Stimulated activated CD8-positive, alpha-beta memory T cell treated with anti-CD3 and anti-CD28 coated beads, Interleukin-7, amount 100 ng/mL, for 1 hour (primary cell): ENCODE results near the gene BTN3A1.
A peak's percentile ranks its signal among the peaks of the same experiment; 100 is the strongest.
"Not testable (repeated sequence)": the region's sequence is repeated elsewhere in the genome, so short reads cannot be mapped to it uniquely, and the experiment has no call there.

Experiments
- DNase-seq, 2 donors: peaks; one replicate each; pipeline ENCODE4 v3.0.0-alpha.2; 2020; ENCODE audit warnings: low read depth in 2 of 2

BTN3A1 gene

DNA sequence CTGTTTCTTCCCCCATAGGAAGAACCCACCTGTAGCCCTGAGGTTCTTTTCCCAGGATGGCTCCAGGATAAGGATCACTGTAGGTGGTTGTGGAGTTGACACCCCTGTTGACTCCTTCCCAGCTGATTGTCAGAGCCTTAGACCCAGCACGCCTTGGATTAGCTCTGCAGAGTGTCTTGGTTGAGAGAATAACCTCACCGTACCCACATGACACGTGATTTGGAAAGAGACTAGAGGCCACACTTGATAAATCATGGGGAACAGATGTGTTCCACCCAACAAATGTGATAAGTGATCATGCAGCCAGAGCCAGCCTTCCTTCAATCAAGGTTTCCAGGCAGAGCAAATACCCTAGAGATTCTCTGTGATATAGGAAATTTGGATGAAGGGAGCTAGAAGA, 12.2 kb downstream of the BTN3A1 start:
- DNase-seq: no peak

DNA sequence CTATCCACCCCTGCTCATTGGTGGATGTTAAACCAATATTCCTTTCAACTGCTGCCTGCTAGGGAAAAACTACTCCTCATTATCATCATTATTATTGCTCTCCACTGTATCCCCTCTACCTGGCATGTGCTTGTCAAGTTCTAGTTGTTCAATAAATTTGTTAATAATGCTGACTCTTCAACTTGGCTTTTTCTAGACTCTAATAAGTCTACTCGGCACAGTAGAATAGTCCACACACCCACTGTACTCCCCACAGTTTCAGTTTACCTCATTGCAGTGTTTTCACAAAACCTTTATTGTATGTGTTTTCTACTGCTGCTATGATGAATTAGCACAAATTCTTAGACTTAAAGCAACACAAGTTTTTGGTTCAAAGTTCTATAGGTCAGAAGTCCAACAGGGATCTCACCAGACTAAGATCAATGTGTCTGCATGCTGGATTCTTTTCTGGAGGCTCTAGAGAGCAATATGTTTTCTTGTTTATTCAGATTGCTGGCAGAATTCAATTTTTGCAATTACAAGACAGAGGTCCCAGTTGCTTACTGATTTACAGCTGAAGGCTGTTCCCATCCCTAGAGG, 13.1 kb downstream of the BTN3A1 start:
- no peak for DNase-seq

DNA sequence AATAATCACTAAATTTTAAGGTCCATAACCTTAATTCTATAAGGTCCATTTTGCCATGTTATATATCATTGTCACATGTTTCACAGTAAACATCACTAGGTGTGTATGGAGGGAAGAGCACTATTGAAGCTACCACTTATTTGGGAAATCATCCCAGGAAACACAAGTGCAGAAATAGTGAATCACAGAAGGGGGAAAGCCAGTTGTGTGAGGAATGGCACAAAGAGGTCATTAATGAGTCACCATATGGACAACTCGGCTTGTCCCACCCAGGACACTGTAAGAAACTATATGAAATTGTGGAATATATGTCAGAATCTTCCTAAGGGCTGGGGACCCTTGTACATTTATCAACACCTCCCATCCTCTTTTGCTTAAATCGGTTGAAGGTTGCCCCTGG, 13.7 kb downstream of the BTN3A1 start:
- no peak for DNase-seq

DNA sequence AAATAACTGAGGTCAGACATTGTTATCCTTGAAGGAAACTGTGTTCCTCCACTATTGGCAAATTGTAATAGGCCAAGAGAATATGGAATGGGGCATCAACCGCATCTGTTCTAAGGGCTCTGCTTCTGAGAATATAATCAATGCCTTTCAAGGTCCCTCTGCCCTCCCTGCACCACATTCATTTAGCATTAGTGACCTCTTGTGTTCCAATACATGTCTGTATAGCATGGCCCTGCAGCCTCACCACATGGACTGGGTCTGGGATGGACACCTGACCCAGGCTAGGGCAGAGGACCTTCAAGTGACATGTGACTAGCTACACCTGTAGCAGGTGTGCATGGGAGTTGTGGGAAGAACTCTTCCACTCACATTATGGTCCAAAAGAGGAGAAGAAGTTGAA, 14.2 kb downstream of the BTN3A1 start:
- DNase-seq: no peak

DNA sequence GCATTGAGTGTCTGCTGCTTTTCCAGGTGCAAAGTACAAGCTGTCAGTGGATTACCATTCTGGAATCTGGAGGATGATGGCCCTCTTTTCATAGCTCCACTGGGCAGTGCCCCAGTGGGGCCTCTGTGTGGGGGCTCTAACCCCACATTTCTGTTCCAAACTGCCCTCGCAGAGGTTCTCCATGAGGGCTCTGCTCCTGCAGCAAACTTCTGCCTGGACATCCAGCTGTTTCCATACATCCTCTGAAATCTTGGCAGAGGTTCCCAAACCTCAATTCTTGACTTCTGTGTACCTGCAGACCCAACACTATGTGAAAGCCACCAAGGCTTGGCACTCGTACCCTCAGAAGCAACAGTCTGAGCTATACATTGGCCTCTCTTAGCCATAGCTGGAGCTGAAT, 16.0 kb downstream of the BTN3A1 start:
- not testable (repeated sequence) for DNase-seq

DNA sequence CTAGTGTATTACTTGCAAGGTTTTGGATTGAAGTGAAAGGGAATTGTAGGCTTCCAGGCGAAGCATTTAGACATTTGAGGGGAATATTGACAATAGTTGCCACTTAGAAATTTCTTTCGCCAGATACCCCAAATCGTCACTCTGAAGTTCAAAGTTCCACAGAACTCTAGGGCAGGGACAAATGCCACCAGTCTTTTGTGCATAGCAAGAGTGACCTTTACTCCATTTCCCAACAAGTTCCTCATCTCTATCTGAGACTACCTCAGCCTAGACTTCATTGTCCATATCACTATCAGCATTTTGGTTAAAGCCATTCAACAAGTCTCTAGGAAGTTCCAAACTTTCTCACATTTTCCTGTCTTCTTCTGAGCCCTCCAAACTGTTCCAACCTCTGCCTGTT, 16.7 kb downstream of the BTN3A1 start:
- DNase-seq: not testable (repeated sequence)

DNA sequence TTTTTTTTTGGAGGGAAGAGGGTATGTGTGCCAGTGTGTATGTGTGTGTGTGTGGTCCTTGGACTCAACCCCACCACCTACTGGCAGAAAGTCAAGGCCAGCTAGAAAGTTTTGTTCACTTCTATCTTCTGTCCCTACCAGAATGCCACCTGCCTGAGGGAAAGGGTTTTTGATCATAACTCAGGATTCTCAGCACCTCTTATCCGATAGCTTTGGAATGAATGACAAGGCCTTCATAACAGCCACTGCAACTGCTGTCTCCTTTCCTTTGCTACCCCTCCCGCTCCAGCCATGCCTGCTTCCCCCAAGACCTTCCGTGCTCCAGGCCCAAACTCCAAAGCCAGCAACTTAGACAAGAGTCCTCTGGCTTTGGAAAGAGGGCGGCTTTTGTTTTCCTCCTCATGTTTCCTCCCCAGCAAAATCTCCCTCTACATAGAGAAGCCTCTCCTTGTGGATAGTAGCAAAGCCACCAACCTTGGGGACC, 18.7 kb downstream of the BTN3A1 start:
- no peak for DNase-seq

DNA sequence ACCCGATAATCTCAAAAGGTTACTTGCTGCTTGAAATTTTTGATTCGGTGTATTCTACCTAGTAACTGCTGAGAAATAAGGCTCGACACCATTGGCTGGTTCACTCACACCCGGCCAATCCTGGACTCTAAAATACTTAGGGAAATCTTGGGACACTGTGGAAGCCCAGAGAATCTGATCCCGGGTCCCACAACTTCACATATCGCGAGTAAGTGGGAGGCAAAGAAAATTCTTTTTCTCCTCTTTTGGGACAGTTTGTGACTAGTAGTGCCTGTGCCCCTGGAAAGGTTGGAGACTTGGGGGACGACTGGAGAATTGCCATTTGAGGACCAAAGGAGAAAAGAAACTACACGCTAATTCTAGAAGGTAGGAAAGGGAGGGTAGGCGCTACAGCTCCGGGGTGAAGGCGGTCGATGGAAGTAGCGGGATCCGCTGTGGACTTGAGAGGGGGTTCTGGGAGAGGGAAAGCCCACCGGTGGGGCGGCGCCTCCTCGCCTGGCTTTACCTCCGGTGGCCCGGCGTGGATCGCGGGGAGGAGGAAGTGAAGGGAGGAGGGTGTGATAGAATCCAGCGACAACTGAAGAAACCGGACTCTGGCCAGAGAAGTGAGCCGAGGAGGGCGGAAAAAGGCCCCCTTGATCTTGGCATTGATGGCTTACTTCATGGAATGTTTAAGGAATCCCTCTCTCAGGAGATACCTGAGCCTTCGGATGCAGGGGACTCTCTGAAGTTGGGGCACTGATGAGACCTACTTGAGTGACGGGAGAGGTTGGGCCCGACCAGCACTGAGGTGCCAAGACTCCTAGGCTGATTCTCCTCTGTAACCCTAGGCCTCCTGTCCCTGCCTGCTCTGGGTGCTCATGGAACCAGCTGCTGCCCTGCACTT, 19.4 kb downstream of the BTN3A1 start:
- DNase-seq: peak in 1 of 2 donors; percentile 10

DNA sequence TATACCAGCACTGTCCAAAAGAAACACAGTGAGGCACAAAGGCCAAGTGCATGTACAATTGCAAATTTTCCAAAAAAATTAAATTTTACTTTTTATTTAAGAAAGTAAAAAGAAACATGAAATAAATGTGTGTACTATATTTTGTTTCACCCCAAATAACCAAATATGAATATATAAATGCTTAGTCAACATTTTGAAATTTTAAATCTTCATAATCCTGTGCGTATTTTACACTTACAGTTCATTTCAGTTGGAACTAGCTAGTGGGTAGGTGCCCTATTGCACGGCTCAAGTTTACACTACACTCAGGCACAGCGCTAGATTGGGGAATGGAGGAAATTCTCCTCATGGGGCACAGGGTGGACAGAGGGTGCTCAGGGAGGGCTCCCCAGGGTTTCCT, 20.3 kb downstream of the BTN3A1 start:
- no peak for DNase-seq

DNA sequence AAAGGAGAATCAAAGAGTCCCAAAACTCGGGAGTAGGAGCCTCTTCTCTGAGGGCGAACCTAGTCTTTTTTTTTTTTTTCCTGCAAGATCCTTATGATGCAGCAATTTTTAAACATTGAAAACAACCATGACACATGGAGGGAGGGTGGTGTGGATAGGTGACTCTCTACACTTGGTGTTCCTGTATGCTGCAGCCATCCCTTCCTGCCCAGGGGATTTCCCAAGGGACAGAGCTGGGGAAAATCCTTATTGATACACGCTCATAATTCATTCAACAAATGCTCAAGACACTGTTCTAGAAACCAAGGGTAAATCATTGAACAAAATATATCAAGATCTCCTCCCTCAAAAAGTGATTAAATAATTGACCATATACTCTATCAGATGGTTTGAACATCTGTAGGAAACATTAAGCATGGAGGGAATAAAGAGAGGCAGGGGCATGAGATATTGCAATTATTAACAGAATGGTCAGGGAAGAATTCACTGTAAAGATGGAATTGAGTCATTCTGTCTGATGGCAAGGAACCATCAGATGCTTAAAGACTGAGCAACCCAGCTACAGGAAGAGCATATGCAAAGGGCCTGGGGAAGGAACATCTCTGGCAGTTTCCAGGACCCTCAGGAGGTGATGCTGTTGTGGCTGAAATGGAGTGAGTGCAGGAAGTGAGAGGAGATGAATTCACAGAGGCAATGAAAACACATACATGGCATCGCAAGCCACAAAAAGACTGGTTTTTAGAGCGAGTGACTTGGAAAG, 24.8 kb downstream of the BTN3A1 start:
- DNase-seq: no peak

DNA sequence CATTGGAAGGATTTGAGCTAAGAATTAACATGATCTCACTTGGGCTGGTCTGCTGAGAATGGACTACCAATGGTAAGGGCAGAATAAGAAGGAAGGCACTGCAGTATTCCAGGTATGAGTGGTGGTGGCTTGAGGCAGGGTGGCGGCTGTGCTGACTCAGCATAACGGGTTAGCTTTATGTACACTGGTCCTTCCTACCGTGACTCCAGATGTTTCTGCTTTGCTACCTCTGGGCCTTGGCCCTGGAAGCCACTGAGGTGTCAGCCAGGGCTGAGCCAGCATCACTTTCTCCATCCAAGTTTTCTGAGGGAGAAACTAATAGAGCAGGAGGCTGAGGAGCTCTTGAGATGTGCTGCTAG, 25.4 kb downstream of the BTN3A1 start:
- DNase-seq: no peak

DNA sequence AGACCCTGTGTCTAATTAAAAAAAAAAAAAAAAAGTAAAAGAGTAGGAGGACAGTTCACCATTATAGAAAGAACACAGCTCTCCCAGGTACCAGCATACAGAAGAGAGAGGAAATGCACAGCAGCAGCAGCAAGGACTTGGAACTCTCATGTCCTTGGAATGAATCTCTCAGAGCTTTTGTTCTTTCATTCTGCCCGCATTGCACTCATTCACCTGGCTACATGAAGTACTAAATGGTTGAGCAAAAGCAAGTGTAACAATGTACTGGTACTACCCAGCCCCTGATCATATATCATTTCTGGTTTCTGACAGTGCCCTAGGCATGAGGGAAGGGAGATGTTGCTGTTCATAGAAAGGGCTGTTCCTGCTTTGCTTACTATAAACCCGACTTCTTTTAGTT, 26.1 kb downstream of the BTN3A1 start:
- DNase-seq: no peak

DNA sequence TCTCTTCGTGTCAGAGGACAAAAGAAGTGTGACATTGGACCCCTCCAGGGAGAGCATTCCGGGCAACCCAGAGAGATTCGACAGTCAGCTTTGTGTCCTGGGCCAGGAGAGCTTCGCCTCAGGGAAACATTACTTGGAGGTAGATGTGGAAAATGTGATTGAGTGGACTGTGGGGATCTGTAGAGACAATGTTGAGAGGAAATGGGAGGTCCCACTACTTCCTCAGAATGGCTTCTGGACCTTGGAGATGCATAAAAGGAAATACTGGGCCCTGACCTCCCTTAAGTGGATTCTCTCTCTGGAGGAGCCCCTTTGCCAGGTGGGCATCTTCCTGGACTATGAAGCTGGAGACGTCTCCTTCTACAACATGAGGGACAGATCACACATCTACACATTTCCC, 28.7 kb downstream of the BTN3A1 start:
- no peak for DNase-seq

DNA sequence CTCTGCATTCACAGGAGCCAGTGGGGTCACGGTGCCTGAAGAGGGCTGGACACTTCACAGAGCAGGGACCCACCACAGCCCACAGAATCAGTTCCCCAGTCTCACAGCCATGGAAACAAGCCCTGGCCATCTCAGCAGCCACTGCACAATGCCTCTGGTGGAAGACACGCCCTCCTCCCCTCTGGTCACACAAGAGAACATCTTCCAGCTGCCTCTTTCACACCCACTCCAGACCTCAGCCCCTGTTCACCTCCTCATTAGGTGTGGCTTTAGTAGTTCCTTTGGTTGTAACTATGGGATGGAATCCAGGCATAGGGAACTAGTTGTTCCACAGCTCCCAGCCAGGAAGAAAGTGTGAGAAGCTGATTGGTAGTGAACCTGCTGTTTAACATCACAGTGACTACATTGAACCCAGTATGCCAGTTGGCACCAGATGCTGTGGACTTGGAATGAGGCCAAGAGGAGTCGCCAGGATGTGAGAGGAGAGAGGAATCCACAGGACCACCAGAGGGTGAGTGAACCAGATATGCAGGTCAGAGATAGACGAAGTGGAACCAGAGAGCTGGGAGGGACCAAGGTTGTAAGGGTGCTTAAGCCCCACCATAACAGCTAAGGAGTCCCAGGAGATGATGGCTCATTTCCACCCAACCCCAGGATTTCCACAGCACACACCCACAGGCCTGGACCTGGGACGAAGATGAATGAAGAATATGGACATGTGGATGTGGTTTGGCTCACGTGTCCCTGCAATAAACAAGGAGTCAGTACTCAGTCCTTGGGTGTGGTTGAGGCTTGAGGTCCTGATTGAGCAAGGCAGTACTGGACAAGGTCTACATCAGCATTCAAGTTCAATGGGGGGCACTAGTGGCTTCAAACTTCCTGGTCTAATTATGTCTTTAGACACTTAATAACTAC, 29.4 kb downstream of the BTN3A1 start:
- DNase-seq: no peak

DNA sequence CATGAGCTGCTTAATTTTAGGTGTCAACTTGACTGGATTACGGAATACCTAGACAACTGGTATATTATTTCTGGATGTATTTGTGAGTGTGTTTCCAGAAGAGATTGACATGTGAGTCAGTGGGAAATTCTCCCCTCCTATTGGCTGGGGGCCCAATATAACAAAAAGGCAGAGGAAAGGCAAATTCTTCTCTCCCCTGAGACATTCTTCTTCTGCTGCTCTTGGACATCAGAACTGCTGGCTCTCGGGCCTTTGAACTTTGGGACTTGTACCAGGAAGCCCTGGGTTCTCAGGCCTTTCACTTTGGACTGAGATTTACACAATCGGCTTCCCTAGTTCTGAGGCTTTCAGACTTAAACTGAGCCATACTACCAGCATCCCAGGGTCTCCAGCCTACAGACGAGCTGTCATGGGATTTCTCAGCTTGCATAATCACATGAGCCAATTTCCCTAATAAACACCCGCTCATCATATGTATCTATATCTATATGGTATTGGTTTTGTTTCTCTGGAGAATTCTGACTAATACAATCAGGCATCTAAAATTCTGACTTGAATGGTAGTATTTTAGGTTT, 30.6 kb downstream of the BTN3A1 start:
- no peak for DNase-seq

DNA sequence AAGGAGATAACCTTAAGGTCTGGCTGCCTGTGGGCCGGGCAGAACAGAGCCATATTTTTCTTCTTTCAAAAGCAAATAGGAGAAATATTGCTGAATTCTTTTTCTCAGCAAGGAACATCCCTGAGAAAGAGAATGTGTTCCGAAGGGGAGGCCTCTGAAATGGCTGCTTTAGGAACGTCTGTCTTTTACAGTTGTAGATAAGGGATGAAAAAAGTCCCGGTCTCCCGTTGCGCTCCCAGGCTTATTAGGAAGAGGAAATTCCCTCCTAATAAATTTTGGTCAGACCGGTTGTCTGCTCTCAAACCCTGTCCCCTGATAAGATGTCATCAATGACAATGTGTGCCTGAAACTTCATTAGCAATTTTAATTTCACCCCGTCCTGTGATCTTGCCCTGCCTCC, 31.6 kb downstream of the BTN3A1 start:
- not testable (repeated sequence) for DNase-seq

DNA sequence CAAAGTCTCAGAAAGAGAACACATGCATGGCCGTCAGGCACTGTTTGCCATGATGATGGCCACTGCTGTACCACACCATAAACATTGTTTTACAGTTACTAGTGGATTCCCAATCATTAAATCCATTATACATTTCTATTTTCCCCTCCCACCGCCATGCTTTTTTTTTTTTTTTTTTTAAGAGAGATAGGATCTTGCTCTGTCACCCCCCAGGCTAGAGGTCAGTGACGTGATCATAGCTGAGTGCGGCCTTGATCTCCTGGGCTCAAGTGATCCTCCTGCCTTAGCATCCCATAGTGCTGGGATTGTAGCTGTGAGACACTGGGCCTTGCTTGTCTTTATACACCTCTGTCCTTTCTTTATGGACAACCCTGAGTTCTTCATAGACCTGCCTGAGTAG, 33.9 kb downstream of the BTN3A1 start:
- no peak for DNase-seq

DNA sequence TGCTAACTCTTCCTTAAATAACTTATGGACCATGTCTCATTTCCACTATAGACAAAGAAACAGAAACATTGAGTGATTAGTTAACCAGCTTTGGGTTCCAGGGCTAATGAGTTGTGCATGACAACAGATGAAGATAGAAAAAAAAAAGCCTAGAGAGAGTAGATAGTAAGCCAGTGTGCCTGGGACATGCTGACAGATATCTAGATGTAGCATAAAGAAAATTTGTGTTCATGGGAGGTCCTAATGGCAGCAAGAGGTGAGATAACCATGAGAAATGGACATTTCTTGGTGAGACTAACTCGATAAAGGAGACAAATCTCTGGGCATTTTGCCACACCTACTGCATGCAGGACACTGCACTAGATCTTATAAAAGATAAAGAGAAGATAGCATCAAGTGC, 35.5 kb downstream of the BTN3A1 start:
- no peak for DNase-seq

DNA sequence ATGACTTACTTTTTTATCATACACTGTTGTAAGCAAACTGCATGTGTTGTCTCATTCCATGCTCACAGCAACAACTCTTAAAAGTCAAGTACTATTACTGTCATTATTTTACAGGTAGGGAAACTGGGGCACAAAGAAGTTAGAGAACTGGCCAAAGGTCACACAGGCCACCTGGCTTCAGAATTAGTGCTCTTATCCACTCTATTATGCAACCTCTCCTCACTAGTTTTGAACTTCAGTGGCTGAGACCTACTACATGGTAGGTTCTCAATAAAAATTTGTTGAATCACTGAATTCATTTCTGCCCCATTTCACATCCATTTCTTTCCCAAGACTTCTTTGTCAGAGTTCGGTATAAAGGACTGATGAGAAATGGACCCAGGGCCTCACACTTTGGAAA, 35.9 kb downstream of the BTN3A1 start:
- no peak for DNase-seq

DNA sequence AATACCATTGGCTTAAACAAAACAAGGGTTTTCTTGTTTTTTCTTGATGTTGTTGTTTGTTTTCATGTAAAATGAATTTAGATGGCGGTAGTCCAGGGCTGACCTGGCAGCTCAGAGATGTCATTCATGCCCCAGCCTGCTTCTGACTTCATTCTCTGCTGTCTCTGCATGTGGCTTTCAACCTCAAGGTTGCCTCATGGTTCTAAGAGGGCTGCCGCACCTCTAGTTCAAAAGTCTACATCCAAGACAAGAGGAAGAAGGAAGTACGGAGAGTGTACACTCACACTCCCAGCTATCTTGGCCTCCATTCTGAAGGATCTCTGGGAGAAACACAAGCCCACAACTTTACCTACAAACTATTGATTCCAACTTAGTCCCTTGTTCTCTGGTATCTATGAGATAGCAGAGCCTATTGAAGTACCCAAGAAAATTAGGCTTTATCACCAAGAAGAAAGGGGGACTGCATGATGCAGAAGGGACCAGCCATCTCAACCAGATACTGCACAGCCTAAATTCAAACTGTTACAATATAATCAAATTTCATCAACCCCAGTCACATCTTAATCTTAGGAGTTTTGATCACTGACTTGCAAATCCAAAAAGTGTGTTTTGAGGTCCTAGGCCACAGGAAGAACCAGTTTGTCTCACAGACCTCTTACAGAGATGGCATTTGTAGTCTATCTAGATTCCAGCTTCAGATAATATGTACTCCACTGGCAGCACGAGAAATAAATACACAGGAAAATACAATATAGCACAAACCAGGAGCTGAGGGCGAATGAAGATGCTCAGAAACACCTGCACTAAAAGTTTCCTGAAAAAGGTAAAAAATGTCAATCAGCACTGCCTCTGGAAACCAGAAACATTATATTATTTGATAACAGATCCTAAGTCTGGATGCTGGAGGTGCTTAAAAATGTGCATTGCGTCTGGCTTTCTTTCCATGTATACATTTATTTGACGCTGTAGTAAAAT, 37.4 kb downstream of the BTN3A1 start:
- DNase-seq: no peak
